Stimulated activated CD4-positive, alpha-beta T cell treated with anti-CD3 and anti-CD28 coated beads, Interleukin-2, amount 100 ng/mL, for 48 hours (primary cell): ENCODE measurements around the gene NDUFB7.

ENCODE experiments used
- DNase-seq, 2 donors: peaks; one replicate each; pipeline ENCODE4 v3.0.0-alpha.2; 2020

The NDUFB7 gene

GRCh38 chr19:14519860-14520407 is 51.9 kb downstream of the NDUFB7 start:
- no peak for DNase-seq

GRCh38 chr19:14519245-14519859 is 52.5 kb downstream of the NDUFB7 start:
- DNase-seq = no peak

GRCh38 chr19:14517840-14518505 is 53.9 kb downstream of the NDUFB7 start, which contains the start of gene DNAJB1:
DNAJB1 (minus strand) TSS chr19:14518397; CDS start chr19:14518349, 48 bp downstream.
- peak; percentile 53 to 56 for DNase-seq

GRCh38 chr19:14517446-14517839 is 54.4 kb downstream of the NDUFB7 start:
- no peak for DNase-seq

DNA sequence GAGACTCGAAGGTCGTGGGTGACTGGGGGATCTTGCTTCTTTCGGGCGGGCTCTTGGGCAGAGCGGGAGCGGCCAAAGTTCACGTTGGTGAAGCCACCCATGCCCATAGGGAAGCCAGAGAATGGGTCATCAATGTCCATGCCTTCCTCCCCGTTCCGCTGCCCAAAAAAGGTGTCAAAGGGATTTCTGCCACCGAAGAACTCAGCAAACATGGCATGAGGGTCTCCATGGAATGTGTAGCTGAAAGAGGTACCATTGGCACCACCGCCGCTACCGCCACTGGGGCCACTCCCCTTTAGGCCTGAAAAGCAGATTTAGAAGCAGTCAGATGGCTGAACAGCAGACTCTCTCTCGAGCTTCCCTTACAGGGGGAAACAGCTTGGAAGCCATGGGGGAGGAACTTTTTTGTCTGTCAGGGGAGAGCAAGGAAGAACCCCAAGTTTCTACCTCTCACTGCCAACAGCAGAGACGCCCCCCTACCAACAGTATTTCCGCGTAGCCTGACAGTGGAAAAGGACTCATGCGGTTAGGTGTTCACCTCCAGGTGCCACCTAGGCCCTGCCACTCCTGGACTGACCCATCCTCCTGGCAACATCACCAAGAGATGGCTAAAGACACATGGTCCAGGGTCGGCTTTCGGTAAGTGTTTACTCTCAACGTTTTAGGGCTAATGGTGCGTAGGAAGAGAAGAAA is 55.0 kb downstream of the NDUFB7 start:
- no peak for DNase-seq
